Uterus (tissue), 4 donors: ENCODE data around the gene HSPB9. TPM values are rescaled to one million over a fixed set of nuclear protein-coding genes. Genes with fewer than 3 reads are reported as not detected.

Experiments
- DNase-seq, 2 donors: peaks; one replicate each; pipeline ENCODE4 v3.0.0-alpha.2; 2019 to 2020
- H3K27ac ChIP-seq, 2 donors: fragments of 200-600 bp; sonication (generic); 1 replicate in 1 of 2; 2 replicates in 1 of 2; pipeline ENCODE4 v1.5.1; 2016 to 2018
- H3K27me3 ChIP-seq, 2 donors: fragments of 200-600 bp; sonication (generic); one replicate each; pipeline ENCODE4 v1.5.1; 2018 to 2019; ENCODE audit warnings: control low read depth in 1 of 2
- H3K36me3 ChIP-seq, 2 donors: fragments of 200-600 bp; sonication (generic); one replicate each; pipeline ENCODE4 v1.5.1; 2019; ENCODE audit warnings: control low read depth in 1 of 2
- H3K4me1 ChIP-seq, 2 donors: fragments of 200-600 bp; sonication (generic); one replicate each; pipeline ENCODE4 v1.5.1; 2018 to 2019; ENCODE audit warnings: control low read depth in 1 of 2
- H3K4me3 ChIP-seq, 2 donors: fragments of 200-600 bp; sonication (generic); 1 replicate in 1 of 2; 2 replicates in 1 of 2; pipeline ENCODE4 v1.5.1; 2018 to 2019; ENCODE audit warnings: mild to moderate bottlenecking in 1 of 2
- H3K9me3 ChIP-seq, 2 donors: fragments of 200-600 bp; sonication (generic); one replicate each; pipeline ENCODE4 v1.5.1; 2019; ENCODE audit warnings: control low read depth in 1 of 2
- CTCF ChIP-seq, 4 experiments: fragments of 200-600 bp in 2 of 4; fragments of 450-650 bp in 2 of 4; sonication (generic) in 2 of 4; IDR thresholded peaks; one replicate each; pipeline ENCODE4 v1.5.1; 2016 to 2019; ENCODE audit warnings: antibody characterized with exemption in 4 of 4, mild to moderate bottlenecking in 2 of 4, moderate library complexity in 1 of 4
- POLR2A ChIP-seq, 2 donors: fragments of 450-650 bp; IDR thresholded peaks; one replicate each; pipeline ENCODE4 v1.6.1; 2016; ENCODE audit warnings: antibody characterized with exemption in 2 of 2, mild to moderate bottlenecking in 1 of 2, moderate library complexity in 1 of 2
- intact Hi-C: fragments of 100-400 bp; cut with DNase I; formaldehyde crosslinking; loops from one replicate; pipeline ENCODE4 v1.15.1; 2023; ENCODE audit warnings: low total_unique reads
- total RNA-seq, 4 donors: library from RNA; depleted of rRNA in 3 of 4; stranded (reverse); fragments of >200 nt in 3 of 4; gene quantifications; one replicate each; pipeline versions ENCODE4 v1.1.0 to v1.2.4, GENCODE V29; 2014 to 2023
- donor health status: DM: yes; HTN: yes; CAD: no.

The HSPB9 gene
- total RNA-seq, 4 donors from 2014 or later = 0.28 TPM; not detected in 3

GRCh38 chr17:42159796-42160530, 37.4 kb downstream of the HSPB9 start:
- H3K27ac ChIP-seq = no peak overlapping the region
- TF ChIP-seq POLR2A (IDR thresholded peaks at IDR 0.05) (no peak), CTCF (IDR thresholded peaks at IDR 0.05) (no peak)
- intact Hi-C loops = no loop called here

GRCh38 chr17:42160531-42160910, 37.9 kb downstream of the HSPB9 start:
- Histone ChIP-seq H3K27me3 (no peaks in the 10 kb centered on the region), H3K4me1 (no peaks in the 10 kb centered on the region), H3K4me3 (no peak overlapping the region), H3K27ac (no peak overlapping the region), H3K36me3 (no peaks in the 10 kb centered on the region), H3K9me3 (no peaks in the 10 kb centered on the region)
- DNase-seq = no peak
- TF ChIP-seq POLR2A (IDR thresholded peaks at IDR 0.05) = no peak
- no peak for TF ChIP-seq CTCF (IDR thresholded peaks at IDR 0.05)
- intact Hi-C loops = no loop called here

More at GRCh38 chr17:42159796-42160530, 37.4 kb downstream of the HSPB9 start:
- Histone ChIP-seq H3K4me1 (no peaks in the 10 kb centered on the region), H3K9me3 (no peaks in the 10 kb centered on the region), H3K4me3 (no peak overlapping the region), H3K36me3 (no peaks in the 10 kb centered on the region), H3K27me3 (no peaks in the 10 kb centered on the region)
- no peak for DNase-seq

- Histone ChIP-seq H3K27ac (no peak overlapping the region), H3K4me3 (no peak overlapping the region), H3K36me3 (no peaks in the 10 kb centered on the region), H3K4me1 (no peaks in the 10 kb centered on the region), H3K27me3 (no peaks in the 10 kb centered on the region), H3K9me3 (no peaks in the 10 kb centered on the region)
- no peak for DNase-seq
- TF ChIP-seq CTCF (IDR thresholded peaks at IDR 0.05) (no peak), POLR2A (IDR thresholded peaks at IDR 0.05) (no peak)
- intact Hi-C loops = no loop called here
Observed at GRCh38 chr17:42163113-42163512, 40.5 kb downstream of the HSPB9 start.

- Histone ChIP-seq H3K4me1 (no peaks in the 10 kb centered on the region), H3K9me3 (no peaks in the 10 kb centered on the region), H3K27me3 (no peaks in the 10 kb centered on the region), H3K27ac (no peak overlapping the region), H3K4me3 (no peak overlapping the region), H3K36me3 (no peaks in the 10 kb centered on the region)
- intact Hi-C loops = no loop called here
- TF ChIP-seq POLR2A (IDR thresholded peaks at IDR 0.05) (no peak), CTCF (IDR thresholded peaks at IDR 0.05) (no peak)
- DNase-seq = no peak
Observed at GRCh38 chr17:42163696-42164407, 41.2 kb downstream of the HSPB9 start.

- H3K27ac ChIP-seq = no peak overlapping the region
- intact Hi-C loops = no loop called here
- no peaks in the 10 kb centered on the region for H3K4me1 ChIP-seq
- H3K27me3 ChIP-seq = no peaks in the 10 kb centered on the region
- no peak overlapping the region for H3K4me3 ChIP-seq
- TF ChIP-seq CTCF (IDR thresholded peaks at IDR 0.05) = no peak
- no peak for TF ChIP-seq POLR2A (IDR thresholded peaks at IDR 0.05)
- no peak for DNase-seq
- H3K36me3 ChIP-seq = no peaks in the 10 kb centered on the region
- no peaks in the 10 kb centered on the region for H3K9me3 ChIP-seq
Observed at GRCh38 chr17:42165751-42166150, 43.1 kb downstream of the HSPB9 start.
